Measurements from ENCODE around the gene AOX1.

The AOX1 gene

DNA sequence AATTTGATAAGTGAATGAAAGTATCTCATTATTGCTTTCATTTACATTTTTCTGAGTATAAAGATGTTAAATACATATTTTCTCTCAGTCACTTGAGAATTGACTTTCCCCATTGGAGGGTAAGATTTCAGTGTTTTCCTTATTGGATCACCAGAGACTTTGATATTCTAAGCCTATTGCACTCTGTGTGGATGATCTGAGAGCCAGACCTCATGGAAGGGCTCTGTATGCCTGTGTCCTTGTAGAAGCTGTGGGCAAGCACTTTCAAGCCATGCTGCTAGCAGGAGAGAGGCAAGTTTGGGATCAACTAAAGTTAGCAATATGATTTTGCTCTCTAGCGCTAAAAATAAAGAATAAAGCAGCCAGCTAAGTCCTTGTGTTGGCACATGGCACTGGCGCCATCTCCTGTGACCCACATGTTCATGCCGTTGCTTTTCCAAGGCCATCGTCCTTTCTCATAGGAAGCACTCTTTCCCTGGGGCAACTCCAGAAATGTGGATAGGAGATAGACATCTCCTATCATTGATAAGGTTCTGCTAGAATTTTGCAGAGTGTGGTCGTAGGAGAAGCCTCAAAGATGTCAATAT lies 72.6 kb downstream of the AOX1 start:
- Histone ChIP-seq H3K27me3 (ENCODE audit: control insufficient read depth, insufficient read depth, low read length) (no peaks in the 10 kb centered on the region), H3K4me1 (ENCODE audit: control insufficient read depth, insufficient read depth, low read length) (no peaks in the 10 kb centered on the region), H3K9ac (ENCODE audit: low read depth, low read length) (no peak overlapping the region), H3K9me3 (ENCODE audit: control insufficient read depth, insufficient read depth, low read length) (no peaks in the 10 kb centered on the region), H3K4me3 (ENCODE audit: low read depth, low read length) (no peak overlapping the region), H3K36me3 (ENCODE audit: control insufficient read depth, insufficient read depth, low read length) (no peaks in the 10 kb centered on the region)

- Histone ChIP-seq H3K36me3 (ENCODE audit: control insufficient read depth, insufficient read depth, low read length) (no peaks in the 10 kb centered on the region), H3K4me3 (ENCODE audit: low read depth, low read length) (no peak overlapping the region), H3K4me1 (ENCODE audit: control insufficient read depth, insufficient read depth, low read length) (no peaks in the 10 kb centered on the region), H3K27me3 (ENCODE audit: control insufficient read depth, insufficient read depth, low read length) (no peaks in the 10 kb centered on the region), H3K9me3 (ENCODE audit: control insufficient read depth, insufficient read depth, low read length) (no peaks in the 10 kb centered on the region), H3K9ac (ENCODE audit: low read depth, low read length) (no peak overlapping the region)
Measured at GRCh38 chr2:200659410-200659809, 73.6 kb downstream of the AOX1 start.

- H3K27me3 ChIP-seq (ENCODE audit: control insufficient read depth, insufficient read depth, low read length): no peaks in the 10 kb centered on the region
- no peaks in the 10 kb centered on the region for H3K4me1 ChIP-seq (ENCODE audit: control insufficient read depth, insufficient read depth, low read length)
- no peak overlapping the region for H3K4me3 ChIP-seq (ENCODE audit: low read depth, low read length)
- no peaks in the 10 kb centered on the region for H3K9me3 ChIP-seq (ENCODE audit: control insufficient read depth, insufficient read depth, low read length)
- H3K9ac ChIP-seq (ENCODE audit: low read depth, low read length): no peak overlapping the region
- H3K36me3 ChIP-seq (ENCODE audit: control insufficient read depth, insufficient read depth, low read length): no peaks in the 10 kb centered on the region
Measured at GRCh38 chr2:200661477-200661876, 75.7 kb downstream of the AOX1 start.

DNA sequence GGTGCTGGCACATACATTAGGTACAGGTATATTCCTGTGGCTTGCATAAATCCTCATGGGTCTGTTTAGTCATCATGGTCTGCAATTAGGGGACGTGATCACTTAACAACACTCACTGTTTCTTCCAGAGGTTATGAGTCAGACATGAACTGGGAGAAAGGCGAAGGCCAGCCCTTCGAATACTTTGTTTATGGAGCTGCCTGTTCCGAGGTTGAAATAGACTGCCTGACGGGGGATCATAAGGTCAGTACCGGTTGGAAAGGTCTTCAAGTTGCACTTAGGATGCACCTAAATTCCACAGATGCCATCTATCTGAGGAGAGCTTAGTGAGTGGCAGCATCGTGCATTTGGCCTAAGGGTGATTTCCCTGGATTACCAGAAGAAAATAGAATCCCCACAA lies 76.9 kb downstream of the AOX1 start:
- H3K27me3 ChIP-seq (ENCODE audit: control insufficient read depth, insufficient read depth, low read length): no peaks in the 10 kb centered on the region
- H3K4me1 ChIP-seq (ENCODE audit: control insufficient read depth, insufficient read depth, low read length): no peaks in the 10 kb centered on the region
- no peaks in the 10 kb centered on the region for H3K9me3 ChIP-seq (ENCODE audit: control insufficient read depth, insufficient read depth, low read length)
- H3K9ac ChIP-seq (ENCODE audit: low read depth, low read length): no peak overlapping the region
- no peak overlapping the region for H3K4me3 ChIP-seq (ENCODE audit: low read depth, low read length)
- no peaks in the 10 kb centered on the region for H3K36me3 ChIP-seq (ENCODE audit: control insufficient read depth, insufficient read depth, low read length)

GRCh38 chr2:200664770-200665494 lies 79.1 kb downstream of the AOX1 start:
- Histone ChIP-seq H3K9ac (ENCODE audit: low read depth, low read length) (no peak overlapping the region), H3K36me3 (ENCODE audit: control insufficient read depth, insufficient read depth, low read length) (no peaks in the 10 kb centered on the region), H3K27me3 (ENCODE audit: control insufficient read depth, insufficient read depth, low read length) (no peaks in the 10 kb centered on the region), H3K9me3 (ENCODE audit: control insufficient read depth, insufficient read depth, low read length) (no peaks in the 10 kb centered on the region), H3K4me1 (ENCODE audit: control insufficient read depth, insufficient read depth, low read length) (no peaks in the 10 kb centered on the region), H3K4me3 (ENCODE audit: low read depth, low read length) (no peak overlapping the region)

DNA sequence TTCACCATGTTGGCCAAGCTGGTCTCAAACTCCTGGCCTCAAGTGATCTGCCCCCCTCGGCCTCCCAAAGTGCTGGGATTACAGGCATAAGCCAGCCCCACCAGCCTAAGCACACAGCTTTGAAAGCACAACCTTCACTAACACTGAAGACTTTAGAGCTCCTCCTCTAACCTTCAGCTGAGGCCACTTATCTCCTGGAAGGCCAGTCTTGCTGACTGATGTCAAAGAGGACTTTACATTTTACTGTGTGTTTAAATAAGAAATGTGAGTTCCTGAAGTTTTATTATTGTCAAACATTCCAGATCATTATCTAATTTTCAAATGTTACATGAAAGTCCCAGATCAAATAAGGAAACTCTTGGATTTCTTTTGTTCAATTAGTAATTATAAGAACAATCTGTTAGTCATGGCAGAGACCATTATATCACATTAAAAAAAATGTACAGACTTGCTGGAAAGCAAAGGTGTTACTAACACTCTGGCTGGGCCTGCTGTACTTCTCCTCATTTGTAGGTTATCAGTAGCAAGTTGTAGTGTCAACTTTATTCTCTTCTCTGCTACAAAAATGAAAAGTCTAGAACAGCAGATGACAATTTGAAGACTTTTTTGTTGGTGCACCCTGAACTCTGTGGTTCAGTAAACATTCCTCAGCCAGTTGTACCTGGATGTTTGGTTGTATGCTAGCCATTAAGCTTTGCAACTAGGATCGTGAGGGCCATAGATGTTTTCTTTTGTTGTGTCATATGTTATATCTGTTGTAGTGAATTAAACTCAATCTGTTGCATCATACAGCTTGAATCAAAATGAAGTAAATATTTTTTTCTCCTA lies 80.0 kb downstream of the AOX1 start:
- H3K36me3 ChIP-seq (ENCODE audit: control insufficient read depth, insufficient read depth, low read length): no peaks in the 10 kb centered on the region

GRCh38 chr2:200667413-200667812 lies 81.6 kb downstream of the AOX1 start:
- no peaks in the 10 kb centered on the region for H3K4me1 ChIP-seq (ENCODE audit: control insufficient read depth, insufficient read depth, low read length)
- no peak overlapping the region for H3K4me3 ChIP-seq (ENCODE audit: low read depth, low read length)
- H3K27me3 ChIP-seq (ENCODE audit: control insufficient read depth, insufficient read depth, low read length): no peaks in the 10 kb centered on the region
- no peaks in the 10 kb centered on the region for H3K36me3 ChIP-seq (ENCODE audit: control insufficient read depth, insufficient read depth, low read length)
- H3K9me3 ChIP-seq (ENCODE audit: control insufficient read depth, insufficient read depth, low read length): no peaks in the 10 kb centered on the region
- H3K9ac ChIP-seq (ENCODE audit: low read depth, low read length): no peak overlapping the region

More for the DNA sequence above, 80.0 kb downstream of the AOX1 start:
- no peaks in the 10 kb centered on the region for H3K9me3 ChIP-seq (ENCODE audit: control insufficient read depth, insufficient read depth, low read length)
- H3K4me3 ChIP-seq (ENCODE audit: low read depth, low read length): no peak overlapping the region
- H3K27me3 ChIP-seq (ENCODE audit: control insufficient read depth, insufficient read depth, low read length): no peaks in the 10 kb centered on the region
- H3K9ac ChIP-seq (ENCODE audit: low read depth, low read length): no peak overlapping the region
- H3K4me1 ChIP-seq (ENCODE audit: control insufficient read depth, insufficient read depth, low read length): no peaks in the 10 kb centered on the region

DNA sequence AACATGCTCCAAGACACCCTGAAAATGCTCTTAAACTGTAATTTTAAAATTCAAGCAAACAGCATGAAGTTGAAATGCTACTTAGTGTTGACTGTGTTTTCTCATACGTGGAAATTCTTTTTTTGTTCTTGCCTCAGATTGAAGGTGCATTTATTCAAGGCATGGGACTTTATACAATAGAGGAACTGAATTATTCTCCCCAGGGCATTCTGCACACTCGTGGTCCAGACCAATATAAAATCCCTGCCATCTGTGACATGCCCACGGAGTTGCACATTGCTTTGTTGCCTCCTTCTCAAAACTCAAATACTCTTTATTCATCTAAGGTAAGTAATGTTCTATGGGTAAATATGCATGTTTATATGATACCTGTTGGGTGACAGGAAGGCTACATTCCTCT lies 82.7 kb downstream of the AOX1 start:
- Histone ChIP-seq H3K9ac (ENCODE audit: low read depth, low read length) (no peak overlapping the region), H3K9me3 (ENCODE audit: control insufficient read depth, insufficient read depth, low read length) (no peaks in the 10 kb centered on the region), H3K4me3 (ENCODE audit: low read depth, low read length) (no peak overlapping the region), H3K4me1 (ENCODE audit: control insufficient read depth, insufficient read depth, low read length) (no peaks in the 10 kb centered on the region), H3K36me3 (ENCODE audit: control insufficient read depth, insufficient read depth, low read length) (no peaks in the 10 kb centered on the region), H3K27me3 (ENCODE audit: control insufficient read depth, insufficient read depth, low read length) (no peaks in the 10 kb centered on the region)

GRCh38 chr2:200669308-200669707 lies 83.5 kb downstream of the AOX1 start:
- Histone ChIP-seq H3K9me3 (ENCODE audit: control insufficient read depth, insufficient read depth, low read length) (no peaks in the 10 kb centered on the region), H3K36me3 (ENCODE audit: control insufficient read depth, insufficient read depth, low read length) (no peaks in the 10 kb centered on the region), H3K9ac (ENCODE audit: low read depth, low read length) (no peak overlapping the region), H3K4me3 (ENCODE audit: low read depth, low read length) (no peak overlapping the region), H3K27me3 (ENCODE audit: control insufficient read depth, insufficient read depth, low read length) (no peaks in the 10 kb centered on the region), H3K4me1 (ENCODE audit: control insufficient read depth, insufficient read depth, low read length) (no peaks in the 10 kb centered on the region)

DNA sequence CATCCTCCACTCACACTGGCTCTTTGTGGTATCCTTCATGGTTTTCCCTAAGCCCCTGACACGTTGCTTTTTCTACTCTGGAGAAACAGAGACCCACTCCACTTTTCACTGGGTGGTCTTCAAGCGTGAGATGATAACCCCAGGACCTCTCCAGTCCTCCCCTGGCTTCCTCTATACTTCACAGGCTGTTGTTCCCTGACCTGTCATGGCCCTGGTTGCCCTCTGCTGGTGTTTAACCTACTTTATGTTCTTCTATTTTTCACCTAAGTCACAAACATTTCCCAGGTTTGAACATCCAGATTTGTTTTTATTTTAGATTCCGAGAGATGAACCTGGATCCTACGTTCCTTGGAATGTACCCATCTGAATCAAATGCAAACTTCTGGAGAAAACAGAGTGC lies 84.5 kb downstream of the AOX1 start:
- no peaks in the 10 kb centered on the region for H3K27me3 ChIP-seq (ENCODE audit: control insufficient read depth, insufficient read depth, low read length)

GRCh38 chr2:200670751-200671150 lies 84.9 kb downstream of the AOX1 start:
- no peaks in the 10 kb centered on the region for H3K27me3 ChIP-seq (ENCODE audit: control insufficient read depth, insufficient read depth, low read length)
- no peak overlapping the region for H3K9ac ChIP-seq (ENCODE audit: low read depth, low read length)
- no peaks in the 10 kb centered on the region for H3K4me1 ChIP-seq (ENCODE audit: control insufficient read depth, insufficient read depth, low read length)
- H3K9me3 ChIP-seq (ENCODE audit: control insufficient read depth, insufficient read depth, low read length): no peaks in the 10 kb centered on the region
- H3K36me3 ChIP-seq (ENCODE audit: control insufficient read depth, insufficient read depth, low read length): no peaks in the 10 kb centered on the region
- H3K4me3 ChIP-seq (ENCODE audit: low read depth, low read length): no peak overlapping the region

More for the DNA sequence above, 84.5 kb downstream of the AOX1 start:
- Histone ChIP-seq H3K9me3 (ENCODE audit: control insufficient read depth, insufficient read depth, low read length) (no peaks in the 10 kb centered on the region), H3K4me3 (ENCODE audit: low read depth, low read length) (no peak overlapping the region), H3K4me1 (ENCODE audit: control insufficient read depth, insufficient read depth, low read length) (no peaks in the 10 kb centered on the region), H3K36me3 (ENCODE audit: control insufficient read depth, insufficient read depth, low read length) (no peaks in the 10 kb centered on the region), H3K9ac (ENCODE audit: low read depth, low read length) (no peak overlapping the region)

DNA sequence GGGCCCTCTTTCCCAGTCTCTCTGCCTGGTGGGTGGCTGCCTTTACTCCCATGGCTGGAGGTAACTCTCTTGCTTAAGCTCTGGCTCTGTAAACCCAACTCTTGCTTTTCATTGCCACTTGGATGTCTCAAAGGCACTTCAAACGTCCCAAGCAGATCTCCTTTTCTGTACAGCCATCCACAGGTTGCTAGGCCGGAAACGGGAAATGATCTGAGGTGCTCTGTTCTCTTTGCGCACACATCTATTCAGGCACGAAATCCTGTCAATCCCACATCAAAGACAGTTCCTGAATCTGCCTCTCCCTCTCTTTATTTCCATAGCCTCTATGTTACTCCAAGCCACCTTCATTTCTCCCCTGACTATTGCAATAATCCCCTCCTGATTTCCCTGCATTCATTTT lies 87.4 kb downstream of the AOX1 start:
- Histone ChIP-seq H3K36me3 (ENCODE audit: control insufficient read depth, insufficient read depth, low read length) (no peaks in the 10 kb centered on the region), H3K9me3 (ENCODE audit: control insufficient read depth, insufficient read depth, low read length) (no peaks in the 10 kb centered on the region)

More for the DNA sequence above, 87.4 kb downstream of the AOX1 start:
- Histone ChIP-seq H3K4me1 (ENCODE audit: control insufficient read depth, insufficient read depth, low read length) (no peaks in the 10 kb centered on the region), H3K9ac (ENCODE audit: low read depth, low read length) (no peak overlapping the region), H3K27me3 (ENCODE audit: control insufficient read depth, insufficient read depth, low read length) (no peaks in the 10 kb centered on the region), H3K4me3 (ENCODE audit: low read depth, low read length) (no peak overlapping the region)
